K562 (cell line): Measurements from ENCODE around the gene ELP1. TPM values are rescaled to one million over a fixed set of nuclear protein-coding genes. Genes with fewer than 3 reads are reported as not detected.
A peak's percentile ranks its signal among the peaks of the same experiment; 100 is the strongest.

ENCODE experiments used
- GTF2E2 ChIP-seq: fragments of 200-800 bp; sonication (Bioruptor generic); IDR thresholded peaks from 2 replicates; pipeline ENCODE4 v1.6.1; 2016; ENCODE audit warnings: missing genetic modification characterization, missing compliant biosample characterization
- MCM5 ChIP-seq: fragments of 450-650 bp; IDR thresholded peaks from 2 replicates; pipeline ENCODE4 v1.6.1; 2016; ENCODE audit warnings: low read depth
- NR1H2 ChIP-seq: sonication (generic); formaldehyde crosslinking; IDR thresholded peaks from 2 replicates; pipeline ENCODE4 v1.4.0; 2020; ENCODE audit warnings: mild to moderate bottlenecking, missing genetic modification reagents
- PYGO2 ChIP-seq: fragments of 450-650 bp; IDR thresholded peaks from 2 replicates; pipeline ENCODE4 v1.6.1; 2016; ENCODE audit warnings: mild to moderate bottlenecking, missing genetic modification characterization, moderate library complexity, missing compliant biosample characterization
- SAFB ChIP-seq: fragments of 200-400 bp; formaldehyde crosslinking; IDR thresholded peaks from 2 replicates; pipeline ENCODE4 v1.6.1; 2017; ENCODE audit warnings: low read depth, low read length, borderline replicate concordance
- SIN3A ChIP-seq, 2 experiments: fragments of 150-350 bp in 1 of 2; IDR thresholded peaks; 2 replicates each; pipeline ENCODE4 v1.6.1; 2011 to 2016; ENCODE audit warnings: borderline replicate concordance in 2 of 2, low read depth in 2 of 2, low read length in 2 of 2, mild to moderate bottlenecking in 2 of 2, moderate library complexity in 2 of 2; ENCODE audit not compliant: control insufficient read depth in 1 of 2
- SMC3 ChIP-seq: conservative IDR thresholded peaks from 2 replicates; pipeline ENCODE4 v1.6.1; 2011; ENCODE audit warnings: low read depth, low read length, improper control_type of control experiment; ENCODE audit not compliant: insufficient read depth
- SRSF7 ChIP-seq: fragments of 200-400 bp; formaldehyde crosslinking; optimal IDR thresholded peaks from 2 replicates; pipeline ENCODE3; 2017; ENCODE audit warnings: mild to moderate bottlenecking, low read depth, low read length
- ZC3H4 ChIP-seq: sonication (generic); formaldehyde crosslinking; IDR thresholded peaks from 2 replicates; pipeline ENCODE4 v1.9.0; 2021; ENCODE audit warnings: missing genetic modification reagents, borderline replicate concordance
- ZEB2 ChIP-seq: fragments of 450-650 bp; IDR thresholded peaks from 2 replicates; pipeline ENCODE4 v1.6.1; 2016
- ZFP1 ChIP-seq: fragments of 450-650 bp; formaldehyde crosslinking; IDR thresholded peaks from 2 replicates; pipeline ENCODE4 v1.4.0; 2020; ENCODE audit warnings: mild to moderate bottlenecking, mixed read lengths
- ZNF41 ChIP-seq: fragments of 250-450 bp; sonication (Bioruptor Pico); conservative IDR thresholded peaks from 2 replicates; pipeline ENCODE4 v1.4.0; 2020; ENCODE audit warnings: mild to moderate bottlenecking
- ZNF695 ChIP-seq: fragments of 450-650 bp; formaldehyde crosslinking; IDR thresholded peaks from 2 replicates; pipeline ENCODE4 v1.4.0; 2020; ENCODE audit warnings: mild to moderate bottlenecking, moderate library complexity
- ZNF785 ChIP-seq: fragments of 250-450 bp; sonication (Bioruptor Pico); IDR thresholded peaks from 2 replicates; pipeline ENCODE4 v1.4.0; 2020; ENCODE audit warnings: mild to moderate bottlenecking
- polyA plus RNA-seq, 8 experiments: library from polyadenylated mRNA; depleted of rRNA in 4 of 8; stranded (reverse) in 5 of 8; unstranded in 3 of 8; fragments of >200 nt; fragmentation: Nextera tagmentation in 2 of 8; fragmentation: Illumina TruSeq in 1 of 8; extraction: Ambion mirVana in 2 of 8; extraction: Trizol in 1 of 8; gene quantifications; 2 replicates each; pipeline versions ENCODE4 v1.2.1 to v1.2.3, GENCODE V29; 2011 to 2014; ENCODE audit warnings: inconsistent platforms in 1 of 8, missing spikeins in 1 of 8
- total RNA-seq, 7 experiments: library from RNA; depleted of rRNA in 6 of 7; stranded (reverse); fragments of >200 nt in 6 of 7; fragmentation: Illumina TruSeq in 2 of 7; extraction: Trizol in 2 of 7; gene quantifications; 2 replicates each; pipeline versions ENCODE4 v1.2.1 to v1.2.3, GENCODE V29; 2011 to 2021; ENCODE audit warnings: low replicate concordance in 1 of 7
- TF ChIP-seq, protein P1 (sequence below): fragments of 450-650 bp; IDR thresholded peaks from 2 replicates; pipeline ENCODE4 v1.6.1; 2016; ENCODE audit warnings: low read depth, mild to moderate bottlenecking, moderate library complexity
- TF ChIP-seq, protein P2 (sequence below): fragments of 250-450 bp; sonication (Bioruptor Pico); IDR thresholded peaks from 2 replicates; pipeline ENCODE4 v1.5.0; 2021
- TF ChIP-seq, protein P3 (sequence below): fragments of 250-450 bp; sonication (Bioruptor Pico); IDR thresholded peaks from 2 replicates; pipeline ENCODE4 v1.4.0; 2020; ENCODE audit warnings: mild to moderate bottlenecking, moderate library complexity
- TF ChIP-seq, protein P4 (sequence below): fragments of 250-450 bp; sonication (Bioruptor Pico); IDR thresholded peaks from 2 replicates; pipeline ENCODE4 v1.5.0; 2020; ENCODE audit warnings: mild to moderate bottlenecking, borderline replicate concordance
- TF ChIP-seq, protein P5 (sequence below): fragments of 450-650 bp; IDR thresholded peaks from 2 replicates; pipeline ENCODE4 v1.7.1; 2018; ENCODE audit warnings: mild to moderate bottlenecking, low read depth; ENCODE audit not compliant: partially characterized antibody

Gene ELP1
- total and polyA plus RNA-seq, 9 of the 15 experiments (the other 6 are each of a cell fraction or from before 2014, with no cell fraction given), result 17.0 to 48.6 (median 39.7) TPM

DNA sequence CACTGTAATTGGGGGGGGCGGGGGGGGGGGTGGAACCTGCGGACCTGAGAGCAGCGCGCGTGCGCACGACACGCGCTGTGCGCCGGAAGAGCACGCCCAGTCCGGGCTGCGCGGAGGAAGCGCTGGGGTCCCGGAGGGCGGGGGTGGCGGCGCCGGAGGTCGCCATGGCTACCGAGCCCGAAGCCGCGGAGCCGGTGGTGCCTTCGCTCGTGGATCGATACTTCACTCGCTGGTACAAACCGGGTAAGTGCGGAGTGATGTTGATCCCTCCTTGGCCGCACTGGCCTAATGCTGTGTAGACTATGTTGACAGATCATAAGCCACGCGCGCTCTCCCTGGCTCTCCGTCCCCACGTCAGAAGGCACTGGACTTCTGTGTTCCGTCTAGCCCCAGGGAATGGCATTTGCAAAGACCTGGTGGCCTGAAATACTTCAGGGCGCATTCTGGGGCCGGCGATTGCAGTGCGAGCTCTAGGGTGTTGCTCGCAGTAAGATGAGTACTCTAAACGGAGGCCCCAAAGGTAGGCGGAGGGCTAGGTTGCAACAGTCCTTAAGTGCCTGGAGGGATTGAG is 484 bp upstream of the ELP1 start, which contains the start of gene ABITRAM (continued):
- TF ChIP-seq SAFB, result no peak
- TF ChIP-seq ZFP1 (CRISPR knock-in tag), result no peak
- TF ChIP-seq, protein P1, sequence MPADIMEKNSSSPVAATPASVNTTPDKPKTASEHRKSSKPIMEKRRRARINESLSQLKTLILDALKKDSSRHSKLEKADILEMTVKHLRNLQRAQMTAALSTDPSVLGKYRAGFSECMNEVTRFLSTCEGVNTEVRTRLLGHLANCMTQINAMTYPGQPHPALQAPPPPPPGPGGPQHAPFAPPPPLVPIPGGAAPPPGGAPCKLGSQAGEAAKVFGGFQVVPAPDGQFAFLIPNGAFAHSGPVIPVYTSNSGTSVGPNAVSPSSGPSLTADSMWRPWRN, result no peak
- no peak for TF ChIP-seq ZNF41 (CRISPR knock-in tag)
- TF ChIP-seq ZNF785 (CRISPR knock-in tag), result no peak
- TF ChIP-seq ZEB2, result no peak
- TF ChIP-seq MCM5, result no peak
- TF ChIP-seq, protein P2, sequence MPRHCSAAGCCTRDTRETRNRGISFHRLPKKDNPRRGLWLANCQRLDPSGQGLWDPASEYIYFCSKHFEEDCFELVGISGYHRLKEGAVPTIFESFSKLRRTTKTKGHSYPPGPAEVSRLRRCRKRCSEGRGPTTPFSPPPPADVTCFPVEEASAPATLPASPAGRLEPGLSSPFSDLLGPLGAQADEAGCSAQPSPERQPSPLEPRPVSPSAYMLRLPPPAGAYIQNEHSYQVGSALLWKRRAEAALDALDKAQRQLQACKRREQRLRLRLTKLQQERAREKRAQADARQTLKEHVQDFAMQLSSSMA, result no peak
- TF ChIP-seq GTF2E2 (tag), result no peak
- TF ChIP-seq, protein P3, sequence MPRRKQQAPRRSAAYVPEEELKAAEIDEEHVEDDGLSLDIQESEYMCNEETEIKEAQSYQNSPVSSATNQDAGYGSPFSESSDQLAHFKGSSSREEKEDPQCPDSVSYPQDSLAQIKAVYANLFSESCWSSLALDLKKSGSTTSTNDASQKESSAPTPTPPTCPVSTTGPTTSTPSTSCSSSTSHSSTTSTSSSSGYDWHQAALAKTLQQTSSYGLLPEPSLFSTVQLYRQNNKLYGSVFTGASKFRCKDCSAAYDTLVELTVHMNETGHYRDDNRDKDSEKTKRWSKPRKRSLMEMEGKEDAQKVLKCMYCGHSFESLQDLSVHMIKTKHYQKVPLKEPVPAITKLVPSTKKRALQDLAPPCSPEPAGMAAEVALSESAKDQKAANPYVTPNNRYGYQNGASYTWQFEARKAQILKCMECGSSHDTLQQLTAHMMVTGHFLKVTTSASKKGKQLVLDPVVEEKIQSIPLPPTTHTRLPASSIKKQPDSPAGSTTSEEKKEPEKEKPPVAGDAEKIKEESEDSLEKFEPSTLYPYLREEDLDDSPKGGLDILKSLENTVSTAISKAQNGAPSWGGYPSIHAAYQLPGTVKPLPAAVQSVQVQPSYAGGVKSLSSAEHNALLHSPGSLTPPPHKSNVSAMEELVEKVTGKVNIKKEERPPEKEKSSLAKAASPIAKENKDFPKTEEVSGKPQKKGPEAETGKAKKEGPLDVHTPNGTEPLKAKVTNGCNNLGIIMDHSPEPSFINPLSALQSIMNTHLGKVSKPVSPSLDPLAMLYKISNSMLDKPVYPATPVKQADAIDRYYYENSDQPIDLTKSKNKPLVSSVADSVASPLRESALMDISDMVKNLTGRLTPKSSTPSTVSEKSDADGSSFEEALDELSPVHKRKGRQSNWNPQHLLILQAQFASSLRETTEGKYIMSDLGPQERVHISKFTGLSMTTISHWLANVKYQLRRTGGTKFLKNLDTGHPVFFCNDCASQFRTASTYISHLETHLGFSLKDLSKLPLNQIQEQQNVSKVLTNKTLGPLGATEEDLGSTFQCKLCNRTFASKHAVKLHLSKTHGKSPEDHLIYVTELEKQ (CRISPR knock-in tag), result no peak
- TF ChIP-seq, protein P4, sequence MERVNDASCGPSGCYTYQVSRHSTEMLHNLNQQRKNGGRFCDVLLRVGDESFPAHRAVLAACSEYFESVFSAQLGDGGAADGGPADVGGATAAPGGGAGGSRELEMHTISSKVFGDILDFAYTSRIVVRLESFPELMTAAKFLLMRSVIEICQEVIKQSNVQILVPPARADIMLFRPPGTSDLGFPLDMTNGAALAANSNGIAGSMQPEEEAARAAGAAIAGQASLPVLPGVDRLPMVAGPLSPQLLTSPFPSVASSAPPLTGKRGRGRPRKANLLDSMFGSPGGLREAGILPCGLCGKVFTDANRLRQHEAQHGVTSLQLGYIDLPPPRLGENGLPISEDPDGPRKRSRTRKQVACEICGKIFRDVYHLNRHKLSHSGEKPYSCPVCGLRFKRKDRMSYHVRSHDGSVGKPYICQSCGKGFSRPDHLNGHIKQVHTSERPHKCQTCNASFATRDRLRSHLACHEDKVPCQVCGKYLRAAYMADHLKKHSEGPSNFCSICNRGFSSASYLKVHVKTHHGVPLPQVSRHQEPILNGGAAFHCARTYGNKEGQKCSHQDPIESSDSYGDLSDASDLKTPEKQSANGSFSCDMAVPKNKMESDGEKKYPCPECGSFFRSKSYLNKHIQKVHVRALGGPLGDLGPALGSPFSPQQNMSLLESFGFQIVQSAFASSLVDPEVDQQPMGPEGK, result no peak
- no peak for TF ChIP-seq SRSF7
- TF ChIP-seq ZNF695, result no peak
- TF ChIP-seq NR1H2, result no peak
- no peak for TF ChIP-seq ZC3H4
- TF ChIP-seq SMC3, result no peak
- TF ChIP-seq, protein P5, sequence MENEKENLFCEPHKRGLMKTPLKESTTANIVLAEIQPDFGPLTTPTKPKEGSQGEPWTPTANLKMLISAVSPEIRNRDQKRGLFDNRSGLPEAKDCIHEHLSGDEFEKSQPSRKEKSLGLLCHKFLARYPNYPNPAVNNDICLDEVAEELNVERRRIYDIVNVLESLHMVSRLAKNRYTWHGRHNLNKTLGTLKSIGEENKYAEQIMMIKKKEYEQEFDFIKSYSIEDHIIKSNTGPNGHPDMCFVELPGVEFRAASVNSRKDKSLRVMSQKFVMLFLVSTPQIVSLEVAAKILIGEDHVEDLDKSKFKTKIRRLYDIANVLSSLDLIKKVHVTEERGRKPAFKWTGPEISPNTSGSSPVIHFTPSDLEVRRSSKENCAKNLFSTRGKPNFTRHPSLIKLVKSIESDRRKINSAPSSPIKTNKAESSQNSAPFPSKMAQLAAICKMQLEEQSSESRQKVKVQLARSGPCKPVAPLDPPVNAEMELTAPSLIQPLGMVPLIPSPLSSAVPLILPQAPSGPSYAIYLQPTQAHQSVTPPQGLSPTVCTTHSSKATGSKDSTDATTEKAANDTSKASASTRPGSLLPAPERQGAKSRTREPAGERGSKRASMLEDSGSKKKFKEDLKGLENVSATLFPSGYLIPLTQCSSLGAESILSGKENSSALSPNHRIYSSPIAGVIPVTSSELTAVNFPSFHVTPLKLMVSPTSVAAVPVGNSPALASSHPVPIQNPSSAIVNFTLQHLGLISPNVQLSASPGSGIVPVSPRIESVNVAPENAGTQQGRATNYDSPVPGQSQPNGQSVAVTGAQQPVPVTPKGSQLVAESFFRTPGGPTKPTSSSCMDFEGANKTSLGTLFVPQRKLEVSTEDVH, result no peak
- no peak for TF ChIP-seq PYGO2 (tag)
- peak in 1 of 2 experiments; percentile 97; a peak in 3 of 4 replicates for TF ChIP-seq SIN3A (IDR thresholded peaks at IDR 0.05; ENCODE audit: borderline replicate concordance in 2 of 2, control insufficient read depth in 1 of 2, low read depth in 2 of 2, low read length in 2 of 2)
